Activated CD8-positive, alpha-beta memory T cell treated with anti-CD3 and anti-CD28 coated beads for 24 hours (primary cell): ENCODE results near the gene TMEM204.

Experiments
- DNase-seq: peaks from one replicate; pipeline ENCODE4 v3.0.0-alpha.2; 2020

TMEM204 gene

GRCh38 chr16:1602285-1602684, 68.8 kb downstream of the TMEM204 start:
- DNase-seq: no peak
